Midbrain (tissue), 1 donor: ENCODE measurements around the gene MEOX1.
A peak's percentile ranks its signal among the peaks of the same experiment; 100 is the strongest.

Experiments used
- DNase-seq: peaks from one replicate; lab custom pipeline; 2025; lab: John Stamatoyannopoulos, UW

The MEOX1 gene

GRCh38 chr17:43679911-43680310 lies 18.2 kb upstream of the MEOX1 start:
- no peak for DNase-seq

- no peak for DNase-seq
These were observed 17.7 kb upstream of the MEOX1 start for GRCh38 chr17:43679401-43679800.

DNA sequence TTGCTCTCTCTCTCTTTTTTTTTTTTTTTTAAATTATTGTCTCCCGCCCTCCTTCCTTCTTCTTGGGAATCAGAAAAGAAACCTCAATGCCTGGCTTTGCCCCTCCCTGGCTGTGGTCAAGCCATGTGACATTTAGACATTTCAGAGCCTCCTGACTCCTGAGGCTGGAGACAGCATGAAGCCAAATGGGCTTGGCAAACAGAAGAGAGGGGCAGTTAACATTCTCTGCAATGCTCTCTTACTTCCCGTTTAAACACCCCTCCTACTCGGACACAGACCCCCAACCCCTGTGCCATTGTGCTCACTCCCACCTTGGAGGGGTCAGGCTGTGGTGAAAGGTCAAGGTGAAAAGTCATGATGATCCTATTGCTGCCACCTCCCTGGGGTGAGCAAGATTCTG lies 14.7 kb upstream of the MEOX1 start:
- no peak for DNase-seq

DNA sequence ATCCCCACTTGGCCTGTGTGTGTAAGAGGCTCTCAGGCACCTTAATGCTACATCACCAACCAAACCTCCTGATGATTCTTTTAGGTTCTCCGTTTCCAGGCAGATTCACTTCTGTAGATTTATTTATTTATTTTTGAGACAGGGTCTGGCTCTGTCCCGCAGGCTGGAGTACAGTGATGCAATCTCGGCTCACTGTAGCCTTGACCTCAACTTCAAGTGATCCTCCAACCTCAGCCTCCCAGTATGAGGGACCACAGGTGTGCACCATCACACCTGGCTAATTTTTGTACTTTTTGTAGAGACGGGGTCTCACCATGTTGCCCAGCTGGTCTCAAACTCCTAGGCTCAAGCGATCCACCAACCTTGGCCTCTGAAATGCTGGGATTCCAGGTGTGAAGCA lies 12.7 kb upstream of the MEOX1 start:
- DNase-seq, result no peak

GRCh38 chr17:43673516-43674323 lies 12.0 kb upstream of the MEOX1 start:
- peak; percentile 55 for DNase-seq

- no peak for DNase-seq
These were observed 10.2 kb upstream of the MEOX1 start for GRCh38 chr17:43671755-43672519.

DNA sequence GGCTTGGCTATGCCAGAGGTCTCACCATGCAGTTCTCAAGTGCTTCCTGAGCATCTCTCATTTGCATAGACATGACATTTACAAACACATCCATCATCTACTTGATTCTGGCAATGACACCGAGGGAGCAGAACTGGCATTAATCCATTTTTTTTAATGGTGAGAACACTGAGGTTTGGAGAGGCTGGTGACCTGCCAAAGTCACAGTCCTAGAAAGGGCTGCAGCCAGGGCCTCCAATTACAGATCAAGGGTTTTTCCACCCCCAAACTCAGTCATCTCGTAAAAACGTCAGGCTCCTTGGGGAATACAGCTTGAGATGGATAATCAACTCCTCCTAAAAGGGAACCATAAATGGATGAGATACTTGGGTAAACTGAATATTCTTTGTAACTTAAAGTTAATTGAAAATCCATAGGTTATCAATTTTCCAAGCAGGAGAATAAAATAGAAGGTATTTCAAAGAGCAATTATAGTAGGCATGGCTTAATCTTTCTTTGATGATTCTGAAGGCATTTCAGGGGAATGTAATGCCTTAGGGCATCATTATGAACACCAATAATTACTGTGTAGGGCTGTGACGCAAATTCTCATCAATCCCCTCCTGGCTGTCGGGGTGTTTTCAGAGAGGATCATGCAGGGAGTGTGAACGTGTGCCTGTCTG lies 9.4 kb upstream of the MEOX1 start:
- peak; percentile 12 for DNase-seq

DNA sequence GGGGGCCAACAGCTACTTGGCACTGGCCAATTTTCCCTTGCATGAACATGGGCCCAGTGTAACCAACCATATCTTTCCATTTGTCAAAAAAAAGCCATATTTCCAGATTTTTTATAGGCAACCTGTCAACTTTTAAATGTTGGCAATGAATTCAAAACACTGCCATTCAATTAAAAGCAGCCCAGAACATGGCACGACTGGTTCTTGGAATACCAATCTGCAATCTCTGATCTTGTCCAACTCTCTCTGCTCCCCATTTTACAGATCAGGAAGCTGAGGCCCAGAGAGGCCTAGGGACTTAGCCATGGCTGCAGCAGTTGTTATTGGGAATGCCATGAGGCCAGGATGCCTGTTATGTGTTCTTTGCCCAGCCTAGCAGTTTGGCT lies 8.9 kb upstream of the MEOX1 start:
- no peak for DNase-seq

DNA sequence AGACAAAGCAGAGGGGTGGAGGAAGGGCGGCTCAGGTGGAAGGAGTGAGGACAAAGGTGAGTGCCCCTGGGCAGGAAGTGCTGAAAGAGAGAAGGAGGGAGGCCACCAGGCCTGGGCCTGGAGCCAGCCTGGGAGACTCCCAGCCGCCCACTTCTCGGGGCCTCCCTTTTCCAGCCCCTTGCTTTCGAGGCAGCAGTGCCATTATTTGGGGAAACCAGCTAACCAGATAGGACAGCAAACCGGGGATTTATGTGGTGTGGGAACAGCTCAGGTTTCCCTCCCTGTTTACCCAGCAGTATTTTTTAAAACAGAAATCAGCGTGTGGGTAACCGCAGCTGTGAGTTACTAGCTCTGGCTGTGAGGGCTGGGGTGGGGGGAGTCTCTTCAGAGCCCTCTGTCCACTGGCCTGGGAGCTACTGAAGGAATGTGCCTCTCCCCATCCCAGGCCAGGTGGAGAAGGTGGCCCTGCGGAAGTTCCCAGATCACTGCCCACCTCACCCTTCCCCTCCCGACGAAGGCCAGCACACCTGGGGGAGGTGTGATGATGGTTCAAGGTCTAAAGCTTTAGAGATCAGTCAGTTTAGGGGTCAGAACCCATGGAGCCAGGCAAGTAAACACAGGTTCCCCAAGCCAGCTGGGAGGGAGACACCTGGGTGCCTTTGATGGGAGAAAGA lies 8.4 kb upstream of the MEOX1 start:
- DNase-seq, result no peak

DNA sequence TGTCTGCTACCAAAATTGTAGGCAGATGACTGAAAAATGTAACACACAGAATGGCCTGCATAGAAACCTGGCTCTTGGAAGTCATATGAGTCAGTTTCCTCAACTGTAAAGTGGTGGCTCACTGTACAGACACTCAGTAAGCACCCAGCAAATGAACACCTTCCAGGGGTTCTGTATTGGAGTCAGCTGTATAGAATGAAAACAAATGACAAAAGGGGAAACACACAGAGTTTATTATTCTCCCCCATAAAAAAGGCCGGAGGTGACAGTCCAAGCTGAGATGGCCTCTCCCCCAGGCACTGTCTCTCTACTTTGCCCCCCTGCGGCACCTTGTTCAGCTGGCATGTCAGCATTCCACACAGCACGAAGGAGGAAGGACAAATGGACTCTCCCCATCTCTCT lies 6.2 kb upstream of the MEOX1 start:
- DNase-seq, result no peak

DNA sequence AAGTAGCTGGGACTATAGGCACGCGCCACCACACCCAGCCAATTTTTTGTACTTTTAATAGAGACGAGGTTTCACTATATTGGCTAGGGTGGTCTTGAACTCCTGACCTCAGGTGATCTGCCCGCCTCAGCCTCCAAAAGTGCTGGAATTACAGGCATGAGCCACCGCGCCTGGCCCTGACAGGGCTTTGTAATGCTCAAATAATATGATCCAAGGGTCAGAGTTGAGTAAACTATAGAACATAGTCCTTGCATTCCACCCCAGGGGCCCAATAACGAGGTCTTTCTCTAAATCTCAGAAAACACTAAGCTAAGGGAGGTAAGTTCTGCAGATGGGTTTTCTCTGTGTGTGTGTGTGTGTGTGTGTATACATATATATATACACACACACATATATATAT lies 5.8 kb upstream of the MEOX1 start:
- DNase-seq, result no peak

- no peak for DNase-seq
These were observed 4.2 kb upstream of the MEOX1 start for GRCh38 chr17:43665937-43666236.

- DNase-seq, result no peak
These were observed 3.6 kb upstream of the MEOX1 start for GRCh38 chr17:43665084-43665936.

DNA sequence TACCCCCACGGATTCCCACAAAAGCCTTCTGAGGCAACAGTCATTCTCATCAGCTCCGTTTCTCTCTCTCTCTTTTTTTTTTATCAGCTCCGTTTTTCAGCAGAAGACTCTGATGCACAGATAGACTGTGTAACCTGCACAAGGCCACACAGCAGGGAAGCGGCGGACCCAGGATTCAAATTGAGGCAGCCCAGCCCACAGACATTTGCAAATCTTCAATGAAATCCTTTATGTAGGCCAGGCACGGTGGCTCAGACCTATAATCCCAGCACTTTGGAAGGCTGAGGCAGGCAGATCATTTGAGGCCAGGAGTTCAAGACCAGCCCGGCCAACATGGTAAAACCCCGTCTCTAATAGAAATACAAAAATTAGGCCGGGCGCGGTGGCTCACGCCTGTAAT lies 2.4 kb upstream of the MEOX1 start:
- no peak for DNase-seq

- no peak for DNase-seq
These were observed 1.7 kb upstream of the MEOX1 start for GRCh38 chr17:43663383-43663782.

GRCh38 chr17:43662413-43663141 lies 855 bp upstream of the MEOX1 start:
- DNase-seq, result no peak

DNA sequence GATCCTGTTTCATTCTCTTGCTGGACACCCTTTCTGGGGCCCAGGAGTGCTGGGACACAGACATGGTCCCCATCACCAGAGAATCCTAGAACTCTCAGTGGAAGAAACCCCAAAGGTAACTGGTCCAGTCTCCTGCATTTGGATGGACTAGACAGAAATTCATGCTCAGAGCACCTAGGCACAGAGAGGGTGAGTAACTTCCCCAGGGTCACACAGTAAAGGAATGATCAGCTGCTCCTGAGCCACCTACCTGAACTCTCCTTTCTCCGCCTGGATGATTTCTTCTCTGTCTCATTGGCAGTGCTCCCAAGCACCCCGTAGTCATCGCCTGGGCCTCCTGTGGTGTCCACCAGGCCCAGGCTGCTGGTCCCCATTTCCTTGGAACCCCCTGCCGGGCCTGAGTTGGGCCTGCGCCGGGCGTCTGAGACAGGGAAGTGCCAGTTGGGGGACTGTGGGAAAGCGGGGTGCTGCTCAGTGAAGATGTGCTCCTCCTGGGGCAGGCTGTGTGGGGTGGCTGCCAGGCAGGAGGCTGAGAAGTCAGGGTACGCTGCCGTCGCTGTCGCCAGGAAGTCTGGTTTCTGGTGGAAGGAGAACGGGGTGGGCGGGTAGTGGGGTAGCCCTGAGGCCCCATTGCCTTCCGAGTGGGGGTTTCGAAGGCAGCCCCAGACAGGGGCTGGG lies 767 bp downstream of the MEOX1 start:
- DNase-seq, result no peak

DNA sequence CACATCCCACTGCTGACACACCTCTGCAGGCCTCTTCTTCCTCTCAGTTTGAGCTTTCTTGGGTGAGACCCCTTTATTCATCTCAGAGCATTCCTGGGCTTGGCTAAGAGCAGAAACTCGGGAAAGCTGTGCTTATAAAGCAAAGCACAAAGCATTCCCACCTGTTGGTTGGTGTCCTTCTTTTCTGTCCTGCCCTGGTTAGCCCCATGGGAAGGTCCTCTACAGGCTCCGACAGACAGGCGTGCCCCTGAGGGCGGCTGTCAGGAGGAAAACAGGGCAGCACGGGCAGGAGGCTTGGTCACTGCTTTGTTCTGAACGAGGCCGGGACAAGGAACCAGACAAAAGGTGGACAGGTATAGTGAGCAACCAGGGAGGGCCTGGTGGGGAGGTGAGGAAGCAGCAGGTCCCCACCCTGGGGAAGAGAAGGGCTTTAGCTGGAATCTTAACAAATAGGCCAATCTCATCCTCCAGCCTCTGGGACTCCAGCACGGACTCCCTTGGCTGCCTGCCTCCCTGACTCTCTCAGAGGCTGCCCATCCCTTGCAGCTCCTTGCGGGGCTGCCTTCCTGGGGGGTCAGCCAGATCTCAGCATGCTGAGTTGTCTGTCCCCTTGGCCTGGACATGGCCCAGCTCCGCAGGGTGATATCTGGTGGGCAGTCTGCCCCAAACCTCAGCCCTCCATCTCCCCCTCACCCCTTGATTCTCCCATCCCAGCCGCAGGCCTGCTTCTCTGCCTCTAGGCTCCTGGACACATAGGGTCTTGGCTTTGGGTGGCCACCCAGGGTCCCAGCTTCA lies 1.7 kb downstream of the MEOX1 start:
- no peak for DNase-seq

GRCh38 chr17:43658900-43659299 lies 2.8 kb downstream of the MEOX1 start:
- DNase-seq, result no peak
